Measurements from ENCODE around the gene UBAP2. TPM values are rescaled to one million over a fixed set of nuclear protein-coding genes. Genes with fewer than 3 reads are reported as not detected.
A peak's percentile ranks its signal among the peaks of the same experiment; 100 is the strongest.

The UBAP2 gene
- total and polyA plus RNA-seq, 2 of the 4 experiments (the other 2 are of a cell fraction): 12.9 to 25.5 TPM

- H3K18ac ChIP-seq (ENCODE audit: low read depth, low read length): no peak overlapping the region
- H3K9me3 ChIP-seq (ENCODE audit: control insufficient read depth, insufficient read depth, low read length): no peaks in the 10 kb centered on the region
- peaks cover 9 to 47% of the 10 kb centered on the region in 2 experiments for H3K79me1 ChIP-seq (ENCODE audit: low read depth in 1 of 2, low read length in 2 of 2)
- no peaks in the 10 kb centered on the region for H3K4me1 ChIP-seq (ENCODE audit: control insufficient read depth, insufficient read depth, low read length)
- no peak overlapping the region for H3K14ac ChIP-seq (replicated peaks; ENCODE audit: low read depth, low read length)
- H2BK120ac ChIP-seq (ENCODE audit: low read depth, low read length): no peak overlapping the region
- no peak overlapping the region for H2BK5ac ChIP-seq (ENCODE audit: low read depth, low read length, poor library complexity, severe bottlenecking)
- H4K20me1 ChIP-seq (ENCODE audit: insufficient read depth, low read length): peaks cover 27% of the 10 kb centered on the region; the same call in 1 of the 2 replicates
- dilution Hi-C loops (cut with HindIII; ENCODE audit: low sequenced_read_pairs, unreplicated experiment) (no loop called here), intact Hi-C loops (cut with micrococcal nuclease) (no loop called here), in situ Hi-C loops (cut with MboI; ENCODE audit: low sequenced_read_pairs) (no loop called here)
- H3K36me3 ChIP-seq (ENCODE audit: control insufficient read depth, insufficient read depth, low read length): peaks cover 5% of the 10 kb centered on the region
- no peaks in the 10 kb centered on the region for H3K27me3 ChIP-seq (ENCODE audit: control insufficient read depth, insufficient read depth, low read length)
- no peak overlapping the region for H3K27ac ChIP-seq (ENCODE audit: insufficient read depth, low read length)
- no peak overlapping the region for H2AK5ac ChIP-seq (ENCODE audit: low read depth, low read length)
- ATAC-seq (ENCODE audit: low read depth) (no peak), DNase-seq (no peak)
- H2AFZ ChIP-seq (replicated peaks; ENCODE audit: low read length, poor library complexity): no peak overlapping the region
- H3K4ac ChIP-seq (ENCODE audit: low read depth, low read length): no peak overlapping the region
- 75% methylated on average over 1 of the region's 5 CpGs; no CpG with 5 or more reads in 1 of the 2 experiments for WGBS, 2 experiments (ENCODE audit: extremely low coverage in 2 of 2, insufficient read length in 1 of 2)
- no peak overlapping the region for H3K23ac ChIP-seq (ENCODE audit: low read depth, low read length)
- POLR2A ChIA-PET (ENCODE audit: unreplicated experiment): no interaction called here
- no peak overlapping the region for H3K56ac ChIP-seq (ENCODE audit: extremely low read depth, insufficient read depth, low read length)
- no peak overlapping the region for H4K91ac ChIP-seq (ENCODE audit: insufficient read depth, low read depth, low read length)
- H3K9ac ChIP-seq (ENCODE audit: low read depth, low read length): no peak overlapping the region
- peaks cover 3% of the 10 kb centered on the region; the same call in 1 of the 2 replicates for H3K9me1 ChIP-seq (ENCODE audit: insufficient read depth, low read length)
- no peak overlapping the region for H3K4me2 ChIP-seq (ENCODE audit: low read depth, low read length)
- H4K5ac ChIP-seq (ENCODE audit: low read depth, low read length): no peak overlapping the region
- H4K8ac ChIP-seq (ENCODE audit: low read depth in 2 of 2, low read length in 2 of 2): no peak overlapping the region
- CTCF ChIA-PET: interaction anchor here (1.3 kb wide), 1 partner anchor 48 kb away, joined by 4 read pairs; no protein-coding TSS in a partner anchor
- TF ChIP-seq MAFK (IDR thresholded peaks at IDR 0.05; ENCODE audit: low read depth, low read length) (peak; percentile 46; the same call in 1 of the 2 replicates), RFX5 (IDR thresholded peaks at IDR 0.05; ENCODE audit: low read depth, low read length) (no peak)
- no peak overlapping the region for H2BK15ac ChIP-seq (ENCODE audit: low read depth, low read length)
- no peak overlapping the region for H2BK20ac ChIP-seq (ENCODE audit: low read depth, low read length)
- no TSS peak for BruUV-seq (replicated peaks)
- no peak overlapping the region for H2AK9ac ChIP-seq (replicated peaks; ENCODE audit: low read depth, low read length, poor library complexity)
- H3K4me3 ChIP-seq (ENCODE audit: insufficient read depth, low read depth, low read length): no peak overlapping the region
These were observed 22.9 kb downstream of the UBAP2 start for GRCh38 chr9:34025811-34026210.
